HL-60/S4 treated with retinoic acid at 250 ng/mL for 4 days and 3 days (cell line): ENCODE results near the gene ULK4.

ENCODE experiments used
- in situ Hi-C: fragments of 300-500 bp; cut with MboI; formaldehyde crosslinking; loops from 2 replicates; pipeline ENCODE4 v1.7.0; 2022; ENCODE audit warnings: low sequenced_read_pairs

ULK4 gene

DNA sequence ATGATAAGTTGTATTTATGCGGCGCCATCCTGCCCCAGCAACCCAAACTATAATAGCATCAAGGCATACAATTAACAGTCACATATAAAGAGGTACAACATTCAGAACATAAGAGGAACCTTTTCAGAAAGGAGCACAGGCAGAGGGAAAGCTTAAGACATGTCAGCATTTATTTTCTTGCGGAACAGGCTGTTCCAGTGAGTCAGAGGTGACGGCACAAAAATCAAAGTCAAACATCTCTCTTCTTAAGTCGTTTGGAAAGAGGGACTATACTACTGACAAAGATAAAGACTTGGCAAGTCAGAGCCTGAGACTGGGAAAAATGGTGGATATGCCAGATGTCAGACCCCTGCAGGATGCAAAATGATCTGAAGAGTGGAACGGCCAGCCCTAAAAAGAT, 634.2 kb downstream of the ULK4 start:
- in situ Hi-C loops = no loop called here

DNA sequence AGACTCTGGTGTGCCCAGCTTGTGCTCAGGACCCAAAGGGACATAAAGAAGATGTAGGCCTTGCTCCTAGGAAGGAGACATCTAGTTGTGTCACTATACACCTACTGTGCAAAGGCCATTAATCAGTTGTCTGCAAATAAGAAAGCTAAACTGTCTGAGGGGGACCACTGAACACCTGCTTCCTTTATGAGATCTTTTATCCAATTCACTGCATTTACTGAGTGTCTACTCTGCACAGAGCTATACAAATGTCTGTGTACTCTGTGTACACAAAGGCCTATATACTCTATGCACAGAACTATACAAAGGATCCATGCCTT, 637.8 kb downstream of the ULK4 start:
- in situ Hi-C loops = no loop called here

DNA sequence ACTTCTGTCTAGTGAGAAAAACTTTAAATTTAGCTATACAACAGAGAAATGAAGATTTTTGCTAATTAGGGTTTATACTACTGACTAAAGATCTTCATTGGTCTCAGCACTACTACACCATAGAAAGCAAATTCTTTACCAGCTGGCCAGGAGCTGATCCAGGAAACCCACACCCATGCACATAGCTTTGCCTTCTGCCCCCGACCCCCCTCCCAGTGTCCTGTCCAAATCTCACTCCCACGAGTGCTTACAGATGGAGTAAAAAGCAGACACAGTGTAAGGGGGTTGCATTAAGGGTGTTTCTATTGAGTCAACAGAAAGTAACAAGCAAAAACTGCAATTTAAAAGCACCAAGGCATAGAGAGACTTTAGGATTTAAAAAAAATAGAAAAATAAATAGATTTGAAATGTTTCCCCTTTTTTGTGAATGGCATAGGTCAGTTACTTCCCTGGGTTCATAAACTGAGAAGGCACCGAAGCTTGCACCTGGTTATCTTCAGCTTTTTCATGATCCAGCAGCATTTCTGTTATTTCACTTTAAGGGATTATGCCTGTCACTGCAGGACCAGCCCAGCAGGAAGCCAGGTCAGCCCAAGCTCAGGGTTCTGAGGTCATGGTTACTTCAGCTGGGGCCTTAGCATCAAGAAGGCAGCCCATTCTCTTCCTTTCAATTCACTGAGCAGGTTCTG, 638.3 kb downstream of the ULK4 start:
- in situ Hi-C loops = no loop called here

DNA sequence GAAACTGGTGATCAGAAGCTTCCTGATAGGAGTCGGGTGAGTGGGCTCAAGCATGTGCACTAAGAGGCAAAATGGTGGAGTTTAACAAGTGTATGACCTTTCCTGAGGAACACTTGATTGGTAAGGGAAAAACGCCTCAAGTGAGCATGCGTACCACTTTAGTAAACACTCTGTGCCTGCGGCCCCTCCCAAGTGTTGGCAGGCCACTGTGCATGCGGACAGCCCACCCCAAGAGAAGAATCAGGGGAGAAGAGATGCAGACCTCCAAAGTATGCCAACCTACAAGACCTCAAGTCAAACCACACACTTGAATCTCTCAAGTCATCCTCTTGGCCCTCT, 640.3 kb downstream of the ULK4 start:
- in situ Hi-C loops = no loop called here

DNA sequence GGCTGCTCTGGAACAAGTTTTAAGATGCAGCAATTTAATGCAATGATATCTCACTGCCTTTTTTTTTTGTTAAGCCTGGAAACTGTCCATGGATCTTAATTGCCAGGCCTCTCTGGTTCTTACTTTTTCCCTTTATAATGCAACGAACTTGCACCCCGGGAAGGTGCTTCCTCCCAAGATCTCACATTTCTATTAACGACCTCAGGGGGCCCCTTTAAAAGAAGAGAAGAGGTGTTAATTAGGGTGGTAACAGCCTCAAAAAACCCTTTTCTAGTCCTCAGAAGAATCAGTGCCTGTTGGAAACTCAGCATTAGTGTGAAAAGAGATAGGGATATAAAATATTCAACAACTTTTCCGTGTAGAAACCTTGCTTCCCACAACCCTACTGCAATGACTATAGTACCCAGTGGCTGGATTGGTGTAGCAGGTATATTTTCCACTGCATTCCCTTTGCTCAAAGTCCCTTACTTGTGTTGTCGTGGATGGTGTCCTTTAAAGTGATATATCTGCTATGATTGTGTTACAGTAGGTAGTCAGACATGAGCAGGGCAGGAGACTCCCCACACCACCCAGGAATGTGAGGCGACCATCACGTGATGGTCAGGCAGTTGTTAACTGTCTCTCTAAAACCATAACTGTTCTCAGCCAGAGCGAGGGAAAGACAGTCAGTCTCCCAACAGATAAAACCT, 640.8 kb downstream of the ULK4 start:
- in situ Hi-C loops = no loop called here

DNA sequence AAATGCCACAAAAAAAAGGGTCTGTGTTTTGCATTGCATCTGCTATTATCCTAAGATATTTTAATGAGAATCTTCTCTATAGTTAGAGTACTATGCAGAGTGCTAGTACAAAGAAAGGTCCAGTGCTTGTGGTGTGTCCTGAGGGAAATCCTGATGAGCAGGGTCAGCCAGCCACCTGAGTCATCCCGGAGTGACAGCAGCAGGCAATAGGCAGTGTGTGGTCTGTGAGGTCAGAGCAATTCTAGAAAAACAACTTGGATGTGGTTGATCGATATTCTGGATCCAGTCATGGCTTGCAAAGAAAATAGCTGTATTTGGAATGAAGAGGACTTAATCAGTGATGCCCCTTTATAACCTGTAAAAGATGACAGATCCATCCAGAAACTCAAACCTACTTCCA, 643.4 kb downstream of the ULK4 start:
- in situ Hi-C loops = no loop called here

DNA sequence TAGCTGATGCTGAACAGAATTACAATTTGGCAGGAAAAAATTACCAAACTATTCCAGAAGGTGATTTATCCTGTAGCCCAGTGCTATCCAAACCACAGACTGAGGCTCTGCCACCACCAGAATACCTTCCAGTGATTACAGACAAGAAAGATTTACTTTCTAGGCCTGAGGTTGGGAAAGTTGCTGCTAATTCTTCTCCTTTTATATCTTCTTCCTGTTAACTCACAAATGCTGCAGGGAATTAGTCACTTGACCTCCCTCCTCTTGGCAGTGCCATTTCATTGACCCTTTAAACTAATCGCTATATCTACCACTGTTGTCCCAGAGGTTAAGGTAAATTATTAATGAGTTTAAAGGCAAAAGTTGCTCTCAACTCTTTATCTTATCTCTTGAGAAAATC, 644.2 kb downstream of the ULK4 start:
- in situ Hi-C loops = no loop called here

DNA sequence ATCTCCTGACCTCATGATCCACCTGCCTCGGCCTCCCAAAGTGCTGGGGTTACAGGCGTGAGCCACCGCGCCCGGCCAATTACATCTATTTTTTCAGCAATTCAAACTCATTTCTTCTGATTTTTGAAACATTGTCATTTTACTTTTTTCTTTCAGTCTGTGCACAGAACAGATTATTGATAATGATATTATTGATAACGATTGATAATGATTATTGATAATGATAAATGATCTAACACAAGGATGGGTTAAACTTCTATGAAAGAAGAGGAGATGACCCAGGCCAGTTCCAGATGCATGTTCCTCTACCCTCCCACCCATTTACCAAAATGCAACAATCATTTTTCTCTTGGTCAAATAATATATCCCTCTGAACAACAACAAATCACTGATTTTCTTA, 644.6 kb downstream of the ULK4 start:
- in situ Hi-C loops = no loop called here

DNA sequence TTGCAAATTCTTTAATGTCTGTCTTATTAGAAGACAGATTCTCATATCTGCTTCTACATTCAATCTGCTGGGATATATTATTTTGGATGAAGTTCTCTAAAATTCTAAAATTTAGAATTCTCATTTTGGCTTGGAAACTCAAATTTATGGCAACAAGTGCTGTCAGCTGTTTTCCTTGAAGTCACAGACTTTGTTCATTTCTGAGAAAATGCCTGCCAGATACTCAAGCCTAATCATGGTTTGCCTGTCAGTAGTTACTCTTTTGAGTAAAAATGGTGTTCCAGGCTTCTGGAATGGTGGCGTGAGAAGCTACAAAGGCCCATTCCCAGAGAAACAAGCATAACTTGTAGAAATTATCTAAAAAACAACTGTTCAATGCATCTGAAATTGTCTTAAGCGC, 646.8 kb downstream of the ULK4 start:
- in situ Hi-C loops = no loop called here

DNA sequence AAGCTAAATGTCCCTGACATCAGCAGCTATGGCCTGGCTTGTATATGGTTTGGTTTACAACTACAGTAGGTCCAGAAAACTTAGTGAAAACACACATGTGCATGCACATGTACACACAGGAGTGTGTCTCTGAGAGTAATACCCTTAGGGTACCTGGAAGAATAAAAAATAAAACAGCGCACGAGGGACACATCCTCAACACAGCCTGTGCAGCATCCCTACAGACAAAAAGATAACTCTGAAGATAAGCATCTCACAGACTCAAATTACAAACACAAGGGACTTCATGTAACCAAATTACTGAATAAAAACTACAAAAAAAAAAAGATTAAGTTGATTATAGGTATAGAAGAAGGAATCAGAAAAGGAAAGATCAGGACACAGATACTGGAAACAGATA, 653.8 kb downstream of the ULK4 start:
- in situ Hi-C loops = no loop called here

DNA sequence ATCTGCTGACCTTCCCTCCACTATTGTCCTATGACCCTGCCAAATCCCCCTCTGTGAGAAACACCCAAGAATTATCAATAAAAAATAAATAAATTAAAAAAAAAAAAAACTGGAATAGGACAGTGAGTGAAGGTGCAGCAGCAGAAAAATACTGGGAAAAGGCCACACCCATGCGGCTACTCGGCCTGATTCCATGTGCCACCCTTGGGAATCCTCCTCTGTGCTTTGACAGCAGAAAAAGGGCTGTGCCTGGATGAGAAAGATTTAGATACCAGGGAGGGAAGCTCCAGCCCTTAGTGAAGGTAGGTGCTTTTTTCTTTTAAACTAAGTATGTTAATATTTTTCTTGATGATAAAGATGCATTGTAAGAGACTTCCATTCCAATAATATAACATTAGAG, 654.8 kb downstream of the ULK4 start:
- in situ Hi-C loops = no loop called here

DNA sequence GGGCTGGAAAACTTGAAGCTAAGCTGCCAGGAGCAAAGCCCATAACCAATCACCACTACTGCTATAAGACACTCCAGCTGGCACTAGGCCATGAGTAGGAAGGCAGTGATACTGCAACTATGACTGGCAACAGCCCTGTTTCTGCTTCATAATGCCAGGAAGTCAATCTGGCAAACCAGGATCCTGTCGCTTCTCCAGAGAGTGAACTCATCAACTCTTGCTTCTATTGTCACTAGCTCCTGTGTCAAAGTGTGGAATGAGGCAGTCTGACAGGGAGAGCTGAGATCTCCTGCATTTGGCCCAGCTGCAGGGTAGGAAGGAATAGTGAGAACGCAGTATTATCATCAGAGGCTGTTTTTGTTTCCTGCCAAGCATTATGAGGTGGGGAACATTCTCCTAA, 657.3 kb downstream of the ULK4 start:
- in situ Hi-C loops = no loop called here

DNA sequence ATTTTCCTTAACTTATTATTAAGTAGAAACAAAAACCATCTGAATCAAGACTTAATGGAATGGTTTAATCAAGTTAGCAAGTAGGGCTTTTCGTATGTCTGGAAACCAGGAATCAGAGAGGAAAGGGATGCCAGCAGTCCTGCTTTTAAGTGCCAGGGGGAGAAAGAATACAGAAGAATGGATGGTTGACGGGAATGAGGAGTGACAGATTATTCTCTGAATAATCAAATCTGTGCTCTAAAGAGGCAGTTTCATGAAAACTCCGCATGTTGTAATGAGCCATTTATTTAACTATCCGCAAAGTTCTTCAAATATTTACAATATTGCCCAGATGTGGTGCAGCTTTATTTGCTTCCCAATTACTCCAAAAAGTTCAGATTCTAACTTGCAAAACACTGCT, 659.6 kb downstream of the ULK4 start:
- in situ Hi-C loops = no loop called here

DNA sequence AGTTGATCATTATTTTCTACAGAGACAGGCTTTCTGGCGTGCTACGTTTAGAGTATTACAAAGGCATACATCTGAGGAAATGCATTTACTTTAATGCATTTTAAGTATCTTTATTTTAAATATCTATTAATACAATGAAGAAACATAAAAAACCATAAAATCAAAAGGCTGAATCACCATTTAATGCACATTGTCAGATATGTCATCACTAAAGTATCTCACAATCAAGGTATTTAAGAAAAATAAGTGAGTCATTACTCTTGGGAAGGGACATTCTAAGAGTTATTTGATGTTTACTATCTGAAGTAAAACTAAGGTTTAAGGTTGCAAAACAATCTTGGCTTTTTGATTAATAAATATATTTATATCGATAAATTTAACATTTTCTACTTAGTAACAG, 660.4 kb downstream of the ULK4 start:
- in situ Hi-C loops = no loop called here

DNA sequence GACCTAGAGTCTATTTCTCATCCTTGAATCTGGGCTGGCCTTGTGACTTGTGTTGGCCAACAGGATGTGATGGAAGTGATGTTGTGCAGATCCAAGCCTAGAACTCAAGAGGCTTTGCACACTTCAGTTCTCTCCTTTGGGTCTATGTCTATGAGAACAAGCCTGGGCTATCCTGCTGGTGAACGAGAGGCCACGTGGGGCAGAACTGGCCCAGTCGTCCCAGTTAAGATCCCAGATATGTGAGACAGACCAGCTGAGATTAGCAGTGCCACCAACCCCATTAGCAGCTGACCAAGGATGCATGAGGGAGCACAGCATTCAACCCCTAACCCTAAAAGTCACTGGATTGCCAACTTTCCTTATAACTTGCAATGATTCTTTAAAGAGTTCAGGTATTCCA, 662.9 kb downstream of the ULK4 start:
- in situ Hi-C loops = no loop called here

DNA sequence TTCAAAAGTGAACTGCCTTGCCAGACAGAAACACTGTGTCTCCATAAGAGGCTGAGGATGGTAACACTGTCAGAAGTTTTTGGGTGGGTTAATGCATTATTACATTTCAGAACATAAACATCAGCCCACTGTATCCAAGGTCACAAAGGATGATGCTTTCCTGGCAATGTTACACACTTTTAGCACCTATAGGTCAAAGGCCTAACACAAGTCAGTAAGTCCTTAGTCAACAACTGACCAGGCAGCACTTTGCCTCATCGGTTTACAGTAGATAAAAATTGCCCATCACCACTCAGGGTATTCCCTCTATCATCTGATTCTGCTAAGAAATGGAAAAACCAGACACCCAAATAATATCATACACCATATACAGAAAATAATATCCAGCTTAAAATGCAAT, 664.2 kb downstream of the ULK4 start:
- in situ Hi-C loops = no loop called here

DNA sequence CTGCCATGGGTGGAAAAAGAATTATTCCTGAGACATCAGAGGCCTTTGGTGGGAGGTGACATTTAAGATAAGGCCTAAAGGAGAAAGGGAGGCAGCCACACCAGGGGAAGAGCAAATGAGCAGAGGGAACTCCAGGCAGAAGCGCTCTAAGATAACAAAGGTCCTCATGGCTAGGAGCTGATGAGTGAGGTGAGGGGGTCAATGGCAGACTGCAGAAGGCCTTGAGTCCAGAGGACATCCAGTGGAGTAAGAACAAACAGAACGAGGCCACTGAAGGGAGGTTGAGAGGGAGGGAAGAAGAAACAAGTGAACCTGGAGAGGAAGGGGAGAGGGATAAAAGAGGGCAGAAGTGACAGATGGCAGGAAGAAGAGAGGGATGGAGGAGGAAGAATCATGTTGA, 665.3 kb downstream of the ULK4 start:
- in situ Hi-C loops = no loop called here

DNA sequence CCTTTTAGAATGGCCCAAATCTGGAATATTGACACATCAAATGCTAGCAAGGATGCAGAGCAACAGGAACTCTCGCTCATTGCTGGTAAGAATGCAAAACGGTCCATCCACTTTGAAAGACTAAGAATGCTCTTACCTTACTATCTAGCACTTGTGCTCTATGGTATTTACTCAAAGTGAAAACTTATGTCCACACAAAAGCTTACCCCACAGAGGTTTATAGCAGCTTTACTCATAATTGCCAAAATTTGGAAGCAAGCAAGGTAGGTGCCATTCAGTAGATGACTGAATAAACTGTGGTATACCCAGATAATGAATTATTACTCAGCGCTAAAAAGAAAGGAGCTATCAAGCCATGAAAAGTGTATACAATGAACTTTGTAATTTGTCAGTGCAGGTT, 666.2 kb downstream of the ULK4 start:
- in situ Hi-C loops = no loop called here

DNA sequence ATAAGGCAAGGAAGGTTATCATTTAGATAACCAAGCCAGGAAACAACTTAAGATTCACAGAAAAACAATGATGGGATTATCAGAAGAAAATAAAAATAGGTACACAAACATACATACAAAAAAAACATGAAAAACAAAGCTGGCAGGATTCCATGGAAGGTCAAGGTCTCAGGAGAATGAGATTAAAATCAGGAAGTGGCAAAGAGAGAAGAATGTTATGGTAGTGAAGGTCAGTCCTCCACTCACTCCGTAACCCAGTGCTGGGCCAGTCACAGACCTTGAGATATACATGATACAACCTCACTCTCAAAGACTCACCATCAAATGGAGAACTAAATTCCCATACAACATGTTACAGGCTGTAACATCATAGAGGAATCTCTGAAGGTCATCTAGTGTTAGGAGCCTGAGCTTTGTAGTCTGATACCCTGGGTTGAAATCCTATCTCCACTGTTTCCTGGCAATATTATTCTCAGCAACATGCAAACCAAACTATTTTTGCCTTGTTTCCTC, 668.7 kb downstream of the ULK4 start:
- in situ Hi-C loops = no loop called here

DNA sequence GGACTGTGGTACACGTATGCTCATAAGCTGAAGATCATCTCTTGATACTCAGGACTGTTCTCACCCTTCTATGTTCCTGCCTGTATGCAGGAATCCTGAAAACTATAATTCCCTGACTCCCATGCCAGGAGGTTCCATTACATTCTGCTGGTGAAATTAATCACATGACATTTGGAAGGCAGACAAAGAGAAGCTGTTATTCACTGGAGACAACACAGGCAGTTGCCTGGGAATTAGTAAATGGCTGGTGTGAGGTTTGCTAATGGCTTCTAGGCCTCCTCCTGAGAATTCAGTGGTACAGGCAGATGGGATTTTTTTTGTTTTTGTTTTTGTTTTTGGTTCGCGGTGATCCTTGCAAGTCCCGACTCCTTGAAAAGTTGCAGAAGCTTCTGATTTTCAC, 671.2 kb downstream of the ULK4 start:
- in situ Hi-C loops = no loop called here

DNA sequence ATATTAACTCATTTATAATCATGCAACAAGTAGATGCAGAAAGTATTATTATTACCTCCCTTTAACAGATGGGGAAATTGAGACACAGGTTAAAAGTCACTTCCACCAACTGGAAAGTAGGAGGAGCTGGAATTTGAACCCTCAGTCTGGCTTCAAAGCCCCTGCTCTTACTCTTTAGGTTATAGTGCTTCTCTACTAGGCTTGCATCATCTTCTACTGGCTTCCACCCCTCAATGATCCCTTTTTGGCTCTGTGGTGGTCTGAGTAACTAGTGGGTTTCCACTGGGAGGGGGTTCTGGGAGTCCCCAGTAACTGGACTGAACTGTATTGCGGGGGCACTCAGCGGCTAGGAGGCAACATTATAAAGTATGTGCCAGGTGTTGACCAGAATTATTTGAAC, 671.6 kb downstream of the ULK4 start:
- in situ Hi-C loops = no loop called here

DNA sequence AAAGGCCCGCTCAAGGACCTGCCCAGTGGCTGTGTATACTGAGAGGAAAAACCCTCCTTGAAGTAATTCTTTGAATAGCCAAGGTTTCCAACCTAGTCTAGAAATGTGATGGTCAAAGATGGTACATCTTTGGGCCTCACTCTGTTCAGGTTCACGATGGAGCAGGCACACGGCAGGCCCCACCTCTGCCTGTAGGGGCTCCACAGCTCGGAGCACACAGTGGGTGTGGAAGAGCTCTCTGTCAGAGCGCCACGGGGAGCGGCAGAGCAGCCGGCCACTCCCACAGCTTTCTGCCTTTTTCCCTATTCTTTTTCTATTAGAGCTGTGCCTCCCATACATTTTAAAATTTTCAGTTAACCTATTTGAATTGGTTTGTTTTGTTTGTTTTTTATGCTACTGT, 673.1 kb downstream of the ULK4 start:
- in situ Hi-C loops = no loop called here

DNA sequence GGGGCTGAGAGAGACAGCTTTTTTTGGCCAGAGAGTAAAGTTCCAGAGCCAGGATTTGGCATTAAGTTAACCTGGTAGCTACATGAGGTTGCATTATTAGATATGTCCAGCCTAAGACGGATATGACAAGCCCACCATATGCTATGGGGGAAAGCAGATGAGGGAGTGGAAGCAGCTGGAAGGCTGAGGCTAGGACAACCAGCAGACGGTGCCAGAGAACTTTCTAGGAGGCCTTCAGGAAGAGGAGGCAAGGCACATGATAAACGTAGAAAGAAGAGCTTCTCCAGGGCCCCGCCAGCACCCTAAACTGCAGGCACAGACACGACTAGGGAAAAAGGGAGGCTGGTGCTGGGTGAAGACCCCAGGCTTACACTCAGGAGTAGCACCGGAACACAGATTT, 675.6 kb downstream of the ULK4 start:
- in situ Hi-C loops = no loop called here
